ENCODE measurements around the gene SLC10A3. TPM values are rescaled to one million over a fixed set of nuclear protein-coding genes. Genes with fewer than 3 reads are reported as not detected.

SLC10A3 gene
- total and polyA plus RNA-seq, 2 of the 13 experiments (the other 11 are each of a cell fraction or from before 2014, with no cell fraction given): 10.1 to 11.5 TPM

DNA sequence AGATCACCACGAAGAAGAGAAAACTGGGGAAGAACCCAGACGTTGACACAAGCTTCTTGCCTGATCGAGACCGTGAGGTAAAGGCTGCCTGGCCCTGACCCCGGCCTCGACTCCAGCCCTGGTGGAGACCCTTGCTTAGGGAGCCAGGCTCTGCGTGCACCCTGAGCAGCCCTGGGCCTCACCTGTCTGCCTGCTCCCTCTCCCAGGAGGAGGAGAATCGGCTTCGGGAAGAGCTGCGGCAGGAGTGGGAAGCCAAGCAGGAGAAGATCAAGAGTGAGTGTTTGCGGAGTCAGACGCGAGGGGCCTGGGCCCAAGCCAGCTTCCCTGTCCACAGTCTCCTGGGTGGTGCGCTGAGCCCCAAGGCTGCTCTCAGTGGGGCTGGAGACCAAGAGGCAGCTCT, 41.9 kb downstream of the SLC10A3 start:
- no peak for TF ChIP-seq PAWR (CRISPR knock-in tag; IDR thresholded peaks at IDR 0.05; ENCODE audit: borderline replicate concordance)
- TF ChIP-seq DPF2 (CRISPR knock-in tag; IDR thresholded peaks at IDR 0.05; ENCODE audit: borderline replicate concordance, low read depth): no peak
- TF ChIP-seq ZNF850 (CRISPR knock-in tag; conservative IDR thresholded peaks at IDR 0.05): no peak
- TF ChIP-seq, protein P1, sequence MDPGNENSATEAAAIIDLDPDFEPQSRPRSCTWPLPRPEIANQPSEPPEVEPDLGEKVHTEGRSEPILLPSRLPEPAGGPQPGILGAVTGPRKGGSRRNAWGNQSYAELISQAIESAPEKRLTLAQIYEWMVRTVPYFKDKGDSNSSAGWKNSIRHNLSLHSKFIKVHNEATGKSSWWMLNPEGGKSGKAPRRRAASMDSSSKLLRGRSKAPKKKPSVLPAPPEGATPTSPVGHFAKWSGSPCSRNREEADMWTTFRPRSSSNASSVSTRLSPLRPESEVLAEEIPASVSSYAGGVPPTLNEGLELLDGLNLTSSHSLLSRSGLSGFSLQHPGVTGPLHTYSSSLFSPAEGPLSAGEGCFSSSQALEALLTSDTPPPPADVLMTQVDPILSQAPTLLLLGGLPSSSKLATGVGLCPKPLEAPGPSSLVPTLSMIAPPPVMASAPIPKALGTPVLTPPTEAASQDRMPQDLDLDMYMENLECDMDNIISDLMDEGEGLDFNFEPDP (CRISPR knock-in tag; conservative IDR thresholded peaks at IDR 0.05): no peak
- intact Hi-C loops (cut with micrococcal nuclease; ENCODE audit: unreplicated experiment) (no loop called here), in situ Hi-C loops (cut with HindIII; ENCODE audit: extremely low pct_ligation_motif_present, low pct_unique_long_range_greater_than_20kb) (no loop called here)
- H3K4me1 ChIP-seq (ENCODE audit: insufficient read depth, low read length): peaks cover 11% of the 10 kb centered on the region
- no peak for ATAC-seq
- no peak for FAIRE-seq
- DNase-seq (ENCODE audit: low spot score): no peak
- H3K4me3 ChIP-seq (replicated peaks in 1 of 3; ENCODE audit: insufficient read depth in 1 of 3, low read depth in 2 of 3, low read length in 3 of 3): no peak overlapping the region
- ChIA-PET CTCF (ENCODE audit: low intra/inter-chr PET ratio, low total read pairs) (no interaction called here), POLR2A (no interaction called here)
- WGBS (ENCODE audit: low lambda C conversion rate): 98% methylated on average over 12 of the region's 14 CpGs
- no peak overlapping the region for H3K4me2 ChIP-seq (ENCODE audit: low read depth, low read length)
- H2AFZ ChIP-seq (ENCODE audit: low read length): no peak overlapping the region
- no peaks in the 10 kb centered on the region for H4K20me1 ChIP-seq (ENCODE audit: insufficient read depth, low read length)
- H3K9ac ChIP-seq (ENCODE audit: insufficient read depth, low read depth, low read length): no peak overlapping the region
- no TSS peak for BruUV-seq (replicated peaks)
- H3K9me3 ChIP-seq (ENCODE audit: low read length): no peaks in the 10 kb centered on the region
- no peaks in the 10 kb centered on the region; a peak in 1 of 5 replicates for H3K36me3 ChIP-seq (replicated peaks in 1 of 2; ENCODE audit: control insufficient read depth in 1 of 2, insufficient read depth in 2 of 2, low read length in 2 of 2)
- no peaks in the 10 kb centered on the region for H3K27me3 ChIP-seq (ENCODE audit: control insufficient read depth in 1 of 2, insufficient read depth in 2 of 2, low read length in 2 of 2)
- H3K27ac ChIP-seq (ENCODE audit: extremely low read length, insufficient read depth, low read length): no peak overlapping the region
- peaks cover 2% of the 10 kb centered on the region for H3K79me2 ChIP-seq (ENCODE audit: insufficient read depth, low read length)

DNA sequence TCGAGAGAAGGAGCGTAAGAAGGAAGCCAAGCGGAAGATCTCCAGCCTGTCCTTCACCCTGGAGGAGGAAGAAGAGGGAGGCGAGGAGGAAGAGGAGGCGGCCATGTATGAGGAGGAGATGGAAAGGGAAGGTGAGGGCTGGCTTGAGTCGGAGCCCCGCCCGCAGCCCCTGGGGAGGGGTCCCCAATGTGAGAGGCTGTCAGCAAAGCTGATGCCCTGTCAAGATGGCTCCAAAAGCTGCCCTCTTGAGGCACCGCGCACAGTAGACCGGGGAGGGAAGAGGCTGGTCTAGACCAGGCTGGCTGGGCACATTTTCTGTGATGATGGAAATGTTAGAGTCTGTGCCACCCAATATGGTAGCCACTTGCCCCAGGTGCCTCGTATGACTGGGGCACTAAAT, 44.0 kb downstream of the SLC10A3 start:
- Histone ChIP-seq H3K4me2 (ENCODE audit: low read depth, low read length) (no peak overlapping the region), H4K20me1 (ENCODE audit: insufficient read depth, low read length) (no peaks in the 10 kb centered on the region), H3K4me1 (ENCODE audit: insufficient read depth, low read length) (peaks cover 11% of the 10 kb centered on the region), H3K4me3 (replicated peaks in 1 of 3; ENCODE audit: insufficient read depth in 1 of 3, low read depth in 2 of 3, low read length in 3 of 3) (no peak overlapping the region), H3K9ac (ENCODE audit: insufficient read depth, low read depth, low read length) (no peak overlapping the region), H3K27me3 (ENCODE audit: control insufficient read depth in 1 of 2, insufficient read depth in 2 of 2, low read length in 2 of 2) (no peaks in the 10 kb centered on the region), H3K27ac (ENCODE audit: extremely low read length, insufficient read depth, low read length) (no peak overlapping the region), H3K36me3 (replicated peaks in 1 of 2; ENCODE audit: control insufficient read depth in 1 of 2, insufficient read depth in 2 of 2, low read length in 2 of 2) (peaks cover 0 to 2% of the 10 kb centered on the region in 2 experiments; a peak in 2 of 5 replicates), H3K9me3 (ENCODE audit: low read length) (no peaks in the 10 kb centered on the region), H2AFZ (ENCODE audit: low read length) (no peak overlapping the region), H3K79me2 (ENCODE audit: insufficient read depth, low read length) (peaks cover 2% of the 10 kb centered on the region)
- FAIRE-seq (no peak), ATAC-seq (no peak), DNase-seq (ENCODE audit: low spot score) (no peak)
- in situ Hi-C loops (cut with HindIII; ENCODE audit: extremely low pct_ligation_motif_present, low pct_unique_long_range_greater_than_20kb): no loop called here
- whole genome bisulfite sequencing (ENCODE audit: low lambda C conversion rate): 97% methylated on average over 8 of the region's 12 CpGs
- intact Hi-C loops (cut with micrococcal nuclease; ENCODE audit: unreplicated experiment): no loop called here
- BruUV-seq (replicated peaks): no TSS peak
- ChIA-PET POLR2A (interaction anchor here (1.0 to 1.3 kb wide), 2 partner anchors 49 to 80 kb away, joined by 3 to 4 read pairs; partner anchors contain the start of gene RPL10), CTCF (ENCODE audit: low intra/inter-chr PET ratio, low total read pairs) (no interaction called here)
- TF ChIP-seq ZNF776 (CRISPR knock-in tag; IDR thresholded peaks at IDR 0.05) (no peak), GABPB1 (CRISPR knock-in tag; IDR thresholded peaks at IDR 0.05) (no peak), IRF1 (CRISPR knock-in tag; IDR thresholded peaks at IDR 0.05; ENCODE audit: low read depth) (no peak), ZNF362 (CRISPR knock-in tag; IDR thresholded peaks at IDR 0.05; ENCODE audit: borderline replicate concordance) (no peak), ZNF335 (CRISPR knock-in tag; IDR thresholded peaks at IDR 0.05) (no peak), ZSCAN22 (CRISPR knock-in tag; IDR thresholded peaks at IDR 0.05) (no peak)

Measured in HepG2 (cell line).